DOHH2 (cell line): ENCODE measurements around the gene RIMS1.

Experiments
- H3F3A ChIP-seq: fragments of 200-600 bp; sonication (generic), shearing (Covaris generic); 2 replicates; pipeline ENCODE4 v1.6.0; 2016; ENCODE audit warnings: antibody characterized with exemption, mild to moderate bottlenecking; ENCODE audit not compliant: control insufficient read depth, insufficient read depth
- H3K27ac ChIP-seq: fragments of 200-600 bp; sonication (generic); 2 replicates; pipeline ENCODE4 v1.5.1; 2014; ENCODE audit warnings: low read depth, mild to moderate bottlenecking, low read length, moderate library complexity
- H3K27me3 ChIP-seq: fragments of 200-600 bp; sonication (generic); 2 replicates; pipeline ENCODE4 v1.6.1; 2014; ENCODE audit warnings: mild to moderate bottlenecking, low read length, mixed read lengths; ENCODE audit not compliant: control insufficient read depth
- H3K36me3 ChIP-seq: fragments of 200-600 bp; sonication (generic); 2 replicates; pipeline ENCODE4 v1.6.1; 2014; ENCODE audit warnings: mild to moderate bottlenecking, low read length, moderate library complexity, mixed read lengths; ENCODE audit not compliant: control insufficient read depth
- H3K4me1 ChIP-seq: fragments of 200-600 bp; sonication (generic); 2 replicates; pipeline ENCODE4 v1.6.1; 2014; ENCODE audit warnings: mild to moderate bottlenecking, low read length, mixed read lengths; ENCODE audit not compliant: control insufficient read depth
- H3K4me2 ChIP-seq: fragments of 200-600 bp; sonication (generic); 2 replicates; pipeline ENCODE4 v1.6.0; 2014; ENCODE audit warnings: mild to moderate bottlenecking, low read length, moderate library complexity
- H3K4me3 ChIP-seq: fragments of 200-600 bp; sonication (generic); 2 replicates; pipeline ENCODE4 v1.5.1; 2014; ENCODE audit warnings: mild to moderate bottlenecking, low read length, mixed read lengths
- H3K79me2 ChIP-seq: fragments of 200-600 bp; sonication (generic); 2 replicates; pipeline ENCODE4 v1.6.1; 2014; ENCODE audit warnings: mild to moderate bottlenecking, low read length, mixed read lengths; ENCODE audit not compliant: control insufficient read depth
- H3K9me2 ChIP-seq: fragments of 200-600 bp; sonication (generic); replicated peaks from 2 replicates; pipeline ENCODE4 v1.6.1; 2014; ENCODE audit warnings: mild to moderate bottlenecking, low read length, mixed read lengths; ENCODE audit not compliant: control insufficient read depth
- H3K9me3 ChIP-seq: fragments of 200-600 bp; sonication (generic); 2 replicates; pipeline ENCODE4 v1.6.1; 2014; ENCODE audit warnings: antibody characterized with exemption, low read length, mixed read lengths; ENCODE audit not compliant: control insufficient read depth, insufficient read depth
- H4K20me1 ChIP-seq: fragments of 200-600 bp; sonication (generic); 2 replicates; pipeline ENCODE4 v1.6.0; 2014; ENCODE audit warnings: low read depth, mild to moderate bottlenecking, antibody characterized with exemption, low read length, moderate library complexity; ENCODE audit not compliant: control insufficient read depth, insufficient read depth
- EZH2phosphoT487 ChIP-seq: fragments of 200-600 bp; sonication (generic); IDR thresholded peaks from 2 replicates; pipeline ENCODE4 v1.6.1; 2017; ENCODE audit warnings: borderline replicate concordance, mild to moderate bottlenecking, antibody characterized with exemption, low read length, moderate library complexity, mixed read lengths
- TF ChIP-seq, protein P1 (sequence below): fragments of 200-600 bp; sonication (generic); IDR thresholded peaks from one replicate; pipeline ENCODE4 v1.5.1; 2014; ENCODE audit warnings: antibody characterized with exemption, mild to moderate bottlenecking, low read depth, low read length; ENCODE audit not compliant: poor library complexity, severe bottlenecking

The RIMS1 gene

GRCh38 chr6:72094506-72094905, 208.2 kb downstream of the RIMS1 start:
- H3K36me3 ChIP-seq, result no peaks in the 10 kb centered on the region
- H3K4me1 ChIP-seq, result no peaks in the 10 kb centered on the region
- no peaks in the 10 kb centered on the region for H3K9me2 ChIP-seq
- H3K79me2 ChIP-seq, result no peaks in the 10 kb centered on the region
- no peaks in the 10 kb centered on the region for H3K27me3 ChIP-seq
- no peak for TF ChIP-seq EZH2phosphoT487
- TF ChIP-seq, protein P1, sequence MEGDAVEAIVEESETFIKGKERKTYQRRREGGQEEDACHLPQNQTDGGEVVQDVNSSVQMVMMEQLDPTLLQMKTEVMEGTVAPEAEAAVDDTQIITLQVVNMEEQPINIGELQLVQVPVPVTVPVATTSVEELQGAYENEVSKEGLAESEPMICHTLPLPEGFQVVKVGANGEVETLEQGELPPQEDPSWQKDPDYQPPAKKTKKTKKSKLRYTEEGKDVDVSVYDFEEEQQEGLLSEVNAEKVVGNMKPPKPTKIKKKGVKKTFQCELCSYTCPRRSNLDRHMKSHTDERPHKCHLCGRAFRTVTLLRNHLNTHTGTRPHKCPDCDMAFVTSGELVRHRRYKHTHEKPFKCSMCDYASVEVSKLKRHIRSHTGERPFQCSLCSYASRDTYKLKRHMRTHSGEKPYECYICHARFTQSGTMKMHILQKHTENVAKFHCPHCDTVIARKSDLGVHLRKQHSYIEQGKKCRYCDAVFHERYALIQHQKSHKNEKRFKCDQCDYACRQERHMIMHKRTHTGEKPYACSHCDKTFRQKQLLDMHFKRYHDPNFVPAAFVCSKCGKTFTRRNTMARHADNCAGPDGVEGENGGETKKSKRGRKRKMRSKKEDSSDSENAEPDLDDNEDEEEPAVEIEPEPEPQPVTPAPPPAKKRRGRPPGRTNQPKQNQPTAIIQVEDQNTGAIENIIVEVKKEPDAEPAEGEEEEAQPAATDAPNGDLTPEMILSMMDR, result no peak
- H4K20me1 ChIP-seq, result no peaks in the 10 kb centered on the region
- no peak overlapping the region for H3K27ac ChIP-seq
- H3K9me3 ChIP-seq, result no peaks in the 10 kb centered on the region
- H3F3A ChIP-seq, result no peaks in the 10 kb centered on the region
- H3K4me3 ChIP-seq, result no peak overlapping the region
- H3K4me2 ChIP-seq, result no peak overlapping the region

DNA sequence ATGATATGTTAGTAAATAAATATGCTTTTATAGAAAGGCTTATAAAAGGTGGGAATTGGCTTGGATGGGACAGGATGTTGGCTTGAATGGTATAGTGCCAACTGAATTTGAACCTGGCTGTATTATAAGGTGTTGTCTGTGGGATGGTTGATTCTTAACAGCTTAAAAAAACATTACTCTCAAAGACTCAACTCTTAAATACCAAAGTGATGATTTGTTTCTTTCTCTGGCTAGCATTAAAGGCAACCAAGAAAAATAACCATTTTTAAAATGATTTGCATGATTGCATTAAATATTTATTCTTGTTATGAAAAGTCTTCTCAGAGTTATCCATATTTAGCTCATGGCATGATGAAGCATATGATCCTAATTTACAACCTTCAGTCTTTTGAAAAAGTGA, 216.2 kb downstream of the RIMS1 start:
- no peaks in the 10 kb centered on the region for H3K9me3 ChIP-seq
- TF ChIP-seq, protein P1, result no peak
- no peak for TF ChIP-seq EZH2phosphoT487
- H4K20me1 ChIP-seq, result no peaks in the 10 kb centered on the region
- H3K79me2 ChIP-seq, result no peaks in the 10 kb centered on the region
- no peak overlapping the region for H3K4me2 ChIP-seq
- H3K4me3 ChIP-seq, result no peak overlapping the region
- H3K36me3 ChIP-seq, result no peaks in the 10 kb centered on the region
- no peaks in the 10 kb centered on the region for H3K9me2 ChIP-seq
- H3F3A ChIP-seq, result no peaks in the 10 kb centered on the region
- peaks cover 5% of the 10 kb centered on the region; the same call in 1 of the 2 replicates for H3K27me3 ChIP-seq
- no peaks in the 10 kb centered on the region for H3K4me1 ChIP-seq
- H3K27ac ChIP-seq, result no peak overlapping the region

- Histone ChIP-seq H3F3A (no peaks in the 10 kb centered on the region), H4K20me1 (no peaks in the 10 kb centered on the region), H3K9me2 (no peaks in the 10 kb centered on the region), H3K27me3 (no peaks in the 10 kb centered on the region), H3K4me1 (no peaks in the 10 kb centered on the region), H3K79me2 (no peaks in the 10 kb centered on the region), H3K27ac (no peak overlapping the region), H3K4me2 (no peak overlapping the region), H3K36me3 (no peaks in the 10 kb centered on the region), H3K4me3 (no peak overlapping the region), H3K9me3 (no peaks in the 10 kb centered on the region)
- TF ChIP-seq EZH2phosphoT487, result no peak
- TF ChIP-seq, protein P1, result no peak
These were observed 225.3 kb downstream of the RIMS1 start for GRCh38 chr6:72111611-72112010.

DNA sequence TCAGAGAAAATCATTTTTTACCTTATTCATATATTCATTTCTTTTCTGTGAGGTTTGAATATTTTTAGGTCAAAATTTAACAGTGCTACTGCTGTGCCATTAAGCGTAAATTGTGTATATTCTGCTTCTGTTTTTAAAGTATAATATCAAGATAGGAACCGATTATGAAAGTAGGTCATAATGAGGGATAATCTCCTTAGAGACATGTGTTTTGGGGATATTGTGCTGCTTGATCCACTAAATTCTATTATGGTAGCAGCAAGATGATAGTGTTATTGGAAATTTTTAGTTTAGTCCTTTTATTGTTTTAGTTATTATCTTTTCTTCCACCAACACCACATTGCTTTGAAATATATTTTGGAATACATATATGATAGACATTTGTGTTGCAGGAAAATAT, 244.0 kb downstream of the RIMS1 start:
- Histone ChIP-seq H3K27me3 (peaks cover 3% of the 10 kb centered on the region; the same call in 1 of the 2 replicates), H3K27ac (no peak overlapping the region)
- no peak for TF ChIP-seq EZH2phosphoT487
- TF ChIP-seq, protein P1, result no peak

More for the DNA sequence above, 244.0 kb downstream of the RIMS1 start:
- H3K36me3 ChIP-seq, result no peaks in the 10 kb centered on the region
- no peak overlapping the region for H3K4me2 ChIP-seq
- no peaks in the 10 kb centered on the region for H3K9me3 ChIP-seq
- no peaks in the 10 kb centered on the region for H3K9me2 ChIP-seq
- H3K4me3 ChIP-seq, result no peak overlapping the region
- H3F3A ChIP-seq, result no peaks in the 10 kb centered on the region
- H3K79me2 ChIP-seq, result no peaks in the 10 kb centered on the region
- no peaks in the 10 kb centered on the region for H3K4me1 ChIP-seq
- H4K20me1 ChIP-seq, result no peaks in the 10 kb centered on the region
